22Rv1 (cell line): Measurements from ENCODE around the gene CLGN.

Experiments used
- ZFX ChIP-seq: fragments of 450-650 bp; IDR thresholded peaks from 2 replicates; pipeline ENCODE4 v1.6.1; 2017; ENCODE audit warnings: antibody characterized with exemption, borderline replicate concordance
- TF ChIP-seq, protein P1 (sequence below): fragments of 450-650 bp; IDR thresholded peaks from 2 replicates; pipeline ENCODE4 v1.5.1; 2017; ENCODE audit warnings: mild to moderate bottlenecking

DNA sequence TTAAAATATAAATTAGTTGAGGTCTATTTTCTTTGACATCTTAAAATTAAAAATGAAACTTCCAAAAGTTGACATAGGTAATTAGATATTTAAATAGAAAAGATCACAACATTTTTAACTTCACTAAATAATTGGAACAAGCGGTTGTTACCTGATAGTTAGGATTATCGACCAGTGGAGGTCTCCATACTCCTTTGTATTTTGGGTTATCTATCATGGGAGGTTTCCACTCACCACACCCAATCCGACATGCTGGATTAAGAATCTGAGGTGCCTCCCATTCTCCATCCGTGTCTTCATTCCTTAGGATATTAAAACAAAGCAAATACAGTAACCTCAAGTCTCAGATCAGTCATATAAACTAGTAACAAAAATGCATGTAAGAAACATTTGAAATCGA lies 31.8 kb downstream of the CLGN start:
- TF ChIP-seq, protein P1, sequence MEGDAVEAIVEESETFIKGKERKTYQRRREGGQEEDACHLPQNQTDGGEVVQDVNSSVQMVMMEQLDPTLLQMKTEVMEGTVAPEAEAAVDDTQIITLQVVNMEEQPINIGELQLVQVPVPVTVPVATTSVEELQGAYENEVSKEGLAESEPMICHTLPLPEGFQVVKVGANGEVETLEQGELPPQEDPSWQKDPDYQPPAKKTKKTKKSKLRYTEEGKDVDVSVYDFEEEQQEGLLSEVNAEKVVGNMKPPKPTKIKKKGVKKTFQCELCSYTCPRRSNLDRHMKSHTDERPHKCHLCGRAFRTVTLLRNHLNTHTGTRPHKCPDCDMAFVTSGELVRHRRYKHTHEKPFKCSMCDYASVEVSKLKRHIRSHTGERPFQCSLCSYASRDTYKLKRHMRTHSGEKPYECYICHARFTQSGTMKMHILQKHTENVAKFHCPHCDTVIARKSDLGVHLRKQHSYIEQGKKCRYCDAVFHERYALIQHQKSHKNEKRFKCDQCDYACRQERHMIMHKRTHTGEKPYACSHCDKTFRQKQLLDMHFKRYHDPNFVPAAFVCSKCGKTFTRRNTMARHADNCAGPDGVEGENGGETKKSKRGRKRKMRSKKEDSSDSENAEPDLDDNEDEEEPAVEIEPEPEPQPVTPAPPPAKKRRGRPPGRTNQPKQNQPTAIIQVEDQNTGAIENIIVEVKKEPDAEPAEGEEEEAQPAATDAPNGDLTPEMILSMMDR = no peak
- TF ChIP-seq ZFX = no peak
